PC-9 (cell line): ENCODE data around the gene FNIP1. TPM values are rescaled to one million over a fixed set of nuclear protein-coding genes. Genes with fewer than 3 reads are reported as not detected.

Source experiments
- BruUV-seq: library from RNA; stranded (reverse); fragments of 400-500 nt; replicated peaks from 2 replicates; lab custom pipeline; 2021; lab: Mats Ljungman, UMichigan
- CTCF ChIA-PET: fragments of 300-600 bp; sonication (Branson Sonifier 250); formaldehyde crosslinking; loops from one replicate; lab custom pipeline; 2022; ENCODE audit warnings: antibody characterized with exemption; lab: Charles Lee
- POLR2A ChIA-PET: fragments of 300-600 bp; sonication (Branson Sonifier 250); formaldehyde crosslinking; loops from one replicate; lab custom pipeline; 2022; ENCODE audit warnings: antibody characterized with exemption; ENCODE audit not compliant: unreplicated experiment; lab: Charles Lee
- DNase-seq, 2 experiments: peaks; one replicate each; pipeline versions ENCODE4 v3.0.0 to v3.0.0-alpha.2; 2015 to 2022; ENCODE audit warnings: mixed read lengths in 1 of 2
- H2AFZ ChIP-seq: fragments of 200-600 bp; sonication (generic); 2 replicates; pipeline ENCODE4 v1.8.1; 2017; ENCODE audit warnings: antibody characterized with exemption
- H3F3A ChIP-seq: fragments of 200-600 bp; sonication (generic); 2 replicates; pipeline ENCODE4 v1.8.1; 2017; ENCODE audit warnings: antibody characterized with exemption, mild to moderate bottlenecking, low read depth; ENCODE audit not compliant: insufficient read depth
- H3K27ac ChIP-seq: fragments of 200-600 bp; sonication (generic); 2 replicates; pipeline ENCODE4 v1.6.1; 2016; ENCODE audit warnings: mixed run types
- H3K27me3 ChIP-seq: fragments of 200-600 bp; sonication (generic); 2 replicates; pipeline ENCODE4 v1.6.1; 2016; ENCODE audit warnings: low read depth, mixed run types; ENCODE audit not compliant: insufficient read depth
- H3K36me3 ChIP-seq: fragments of 200-600 bp; sonication (generic); 2 replicates; pipeline ENCODE4 v1.6.1; 2016; ENCODE audit warnings: low read depth, mixed run types
- H3K4me1 ChIP-seq: fragments of 200-600 bp; sonication (generic); replicated peaks from 2 replicates; pipeline ENCODE4 v1.6.1; 2016; ENCODE audit warnings: mixed run types; ENCODE audit not compliant: insufficient read depth
- H3K4me2 ChIP-seq: fragments of 200-600 bp; sonication (generic); 2 replicates; pipeline ENCODE4 v1.6.1; 2017; ENCODE audit warnings: mixed run types
- H3K4me3 ChIP-seq: fragments of 200-600 bp; sonication (generic); 2 replicates; pipeline ENCODE4 v1.6.1; 2016; ENCODE audit warnings: mixed run types
- H3K79me2 ChIP-seq: fragments of 200-600 bp; sonication (generic); 2 replicates; pipeline ENCODE4 v1.6.1; 2017; ENCODE audit warnings: low read depth, mixed run types
- H3K9me2 ChIP-seq: fragments of 200-600 bp; sonication (generic); 2 replicates; pipeline ENCODE4 v1.8.1; 2017; ENCODE audit warnings: mild to moderate bottlenecking; ENCODE audit not compliant: insufficient read depth
- H3K9me3 ChIP-seq: fragments of 200-600 bp; sonication (generic); 2 replicates; pipeline ENCODE4 v1.8.1; 2016; ENCODE audit warnings: low read depth; ENCODE audit not compliant: insufficient read depth
- H4K20me1 ChIP-seq: fragments of 200-600 bp; sonication (generic); 2 replicates; pipeline ENCODE4 v1.8.1; 2017; ENCODE audit not compliant: insufficient read depth
- EZH2 ChIP-seq: fragments of 200-600 bp; sonication (generic); IDR thresholded peaks from 2 replicates; pipeline ENCODE4 v1.8.0; 2017; ENCODE audit warnings: antibody characterized with exemption, low read depth
- intact Hi-C: fragments of 100-400 bp; cut with micrococcal nuclease; formaldehyde crosslinking; loops from one replicate; pipeline ENCODE4 v1.10.0; 2022; ENCODE audit not compliant: unreplicated experiment
- total RNA-seq: library from RNA; stranded (reverse); gene quantifications from 2 replicates; pipeline ENCODE4 v1.2.3, GENCODE V29; 2021
- TF ChIP-seq, protein P1 (sequence below): fragments of 200-600 bp; sonication (generic); conservative IDR thresholded peaks from 2 replicates; pipeline ENCODE4 v1.6.1; 2017; ENCODE audit warnings: mixed run types, antibody characterized with exemption, mild to moderate bottlenecking, moderate library complexity

The FNIP1 gene
- total RNA-seq, 1 experiment from 2014 or later = 23.5 TPM

GRCh38 chr5:131654309-131654708 lies 142.5 kb downstream of the FNIP1 start:
- TF ChIP-seq EZH2 = no peak
- TF ChIP-seq, protein P1, sequence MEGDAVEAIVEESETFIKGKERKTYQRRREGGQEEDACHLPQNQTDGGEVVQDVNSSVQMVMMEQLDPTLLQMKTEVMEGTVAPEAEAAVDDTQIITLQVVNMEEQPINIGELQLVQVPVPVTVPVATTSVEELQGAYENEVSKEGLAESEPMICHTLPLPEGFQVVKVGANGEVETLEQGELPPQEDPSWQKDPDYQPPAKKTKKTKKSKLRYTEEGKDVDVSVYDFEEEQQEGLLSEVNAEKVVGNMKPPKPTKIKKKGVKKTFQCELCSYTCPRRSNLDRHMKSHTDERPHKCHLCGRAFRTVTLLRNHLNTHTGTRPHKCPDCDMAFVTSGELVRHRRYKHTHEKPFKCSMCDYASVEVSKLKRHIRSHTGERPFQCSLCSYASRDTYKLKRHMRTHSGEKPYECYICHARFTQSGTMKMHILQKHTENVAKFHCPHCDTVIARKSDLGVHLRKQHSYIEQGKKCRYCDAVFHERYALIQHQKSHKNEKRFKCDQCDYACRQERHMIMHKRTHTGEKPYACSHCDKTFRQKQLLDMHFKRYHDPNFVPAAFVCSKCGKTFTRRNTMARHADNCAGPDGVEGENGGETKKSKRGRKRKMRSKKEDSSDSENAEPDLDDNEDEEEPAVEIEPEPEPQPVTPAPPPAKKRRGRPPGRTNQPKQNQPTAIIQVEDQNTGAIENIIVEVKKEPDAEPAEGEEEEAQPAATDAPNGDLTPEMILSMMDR = no peak
- Histone ChIP-seq H3K27ac (no peak overlapping the region), H3K4me1 (no peaks in the 10 kb centered on the region), H4K20me1 (no peaks in the 10 kb centered on the region), H3K9me2 (no peaks in the 10 kb centered on the region), H3K4me2 (no peak overlapping the region), H3K79me2 (no peaks in the 10 kb centered on the region), H2AFZ (no peak overlapping the region), H3K27me3 (no peaks in the 10 kb centered on the region), H3F3A (no peaks in the 10 kb centered on the region), H3K4me3 (no peak overlapping the region), H3K36me3 (peaks cover 15% of the 10 kb centered on the region; the same call in 1 of the 2 replicates), H3K9me3 (no peaks in the 10 kb centered on the region)
- CTCF ChIA-PET = no interaction called here
- no peak for DNase-seq
- intact Hi-C loops = no loop called here
- POLR2A ChIA-PET = no interaction called here
- no TSS peak for BruUV-seq

DNA sequence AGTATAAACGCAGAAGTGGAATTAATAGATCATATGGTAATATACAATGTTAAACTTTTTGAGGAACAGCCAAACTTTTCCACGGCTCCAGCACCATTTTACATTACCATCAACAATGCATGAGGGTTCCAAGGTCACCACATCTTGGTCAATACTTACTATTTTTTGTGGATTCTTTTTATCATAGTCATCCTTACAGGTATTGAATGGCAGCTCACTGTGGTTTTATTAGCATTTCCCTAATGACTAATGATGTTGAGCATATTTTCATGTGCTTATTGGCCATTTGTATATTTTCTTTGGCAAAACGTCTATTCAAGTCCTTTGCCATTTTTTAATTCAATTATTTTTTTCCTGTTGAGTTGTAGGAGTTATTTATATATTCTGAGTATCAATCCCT lies 147.7 kb downstream of the FNIP1 start:
- Histone ChIP-seq H3F3A (no peaks in the 10 kb centered on the region), H3K27ac (no peak overlapping the region), H3K79me2 (no peaks in the 10 kb centered on the region), H3K36me3 (peaks cover 18% of the 10 kb centered on the region; the same call in 1 of the 2 replicates), H3K9me3 (no peaks in the 10 kb centered on the region), H2AFZ (no peak overlapping the region), H4K20me1 (no peaks in the 10 kb centered on the region), H3K4me2 (no peak overlapping the region), H3K9me2 (no peaks in the 10 kb centered on the region), H3K27me3 (no peaks in the 10 kb centered on the region), H3K4me3 (no peak overlapping the region), H3K4me1 (no peaks in the 10 kb centered on the region)
- no peak for DNase-seq
- no peak for TF ChIP-seq EZH2
- TF ChIP-seq, protein P1 = no peak
- POLR2A ChIA-PET = no interaction called here
- intact Hi-C loops = no loop called here
- no TSS peak for BruUV-seq
- CTCF ChIA-PET = no interaction called here

DNA sequence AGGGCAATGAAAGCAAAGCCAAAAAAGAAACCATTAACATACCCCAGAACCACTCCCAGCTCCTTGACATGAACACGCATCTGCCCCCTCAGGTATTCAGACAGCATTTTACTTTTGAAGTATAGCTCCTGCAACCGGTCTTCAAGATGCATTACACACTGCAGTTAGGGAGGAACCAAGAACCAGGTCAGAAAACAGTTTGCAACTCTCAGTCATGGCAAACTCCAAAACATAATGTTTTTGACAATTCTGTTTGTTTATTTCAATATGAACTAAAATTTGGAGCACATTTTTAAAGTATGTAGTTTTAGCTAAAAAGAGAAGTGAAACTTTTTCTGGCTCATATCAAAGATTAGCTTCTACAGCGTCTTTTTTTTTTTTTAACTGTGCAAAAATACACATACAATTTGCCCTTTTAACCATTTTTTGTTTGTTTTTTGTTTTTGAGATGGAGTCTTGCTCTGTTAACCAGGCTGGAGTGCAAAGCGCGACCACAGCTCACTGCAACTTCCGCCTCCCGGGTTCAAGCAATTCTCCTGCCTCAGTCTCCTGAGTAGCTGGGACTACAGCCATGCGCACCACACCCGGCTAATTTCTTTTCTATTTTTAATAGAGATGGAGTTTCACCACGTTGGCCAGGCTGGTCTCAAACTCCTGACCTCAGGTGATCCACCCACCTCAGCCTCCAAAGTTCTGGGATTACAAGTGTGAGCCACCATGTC lies 149.6 kb downstream of the FNIP1 start:
- Histone ChIP-seq H2AFZ (no peak overlapping the region), H4K20me1 (no peaks in the 10 kb centered on the region), H3K79me2 (no peaks in the 10 kb centered on the region), H3F3A (no peaks in the 10 kb centered on the region; the same call in 1 of the 2 replicates), H3K9me2 (no peaks in the 10 kb centered on the region), H3K4me1 (no peaks in the 10 kb centered on the region), H3K27me3 (no peaks in the 10 kb centered on the region), H3K4me3 (no peak overlapping the region), H3K36me3 (0 out of 2 replicates have a peak, but pooled peaks cover 18% of the 10 kb centered on the region), H3K9me3 (no peaks in the 10 kb centered on the region), H3K27ac (no peak overlapping the region), H3K4me2 (no peak overlapping the region)
- no TSS peak for BruUV-seq
- CTCF ChIA-PET = interaction anchor here (0.6 kb wide), 1 partner anchor 289 kb away, joined by 5 read pairs; no protein-coding TSS in a partner anchor
- TF ChIP-seq, protein P1 = no peak
- TF ChIP-seq EZH2 = no peak
- intact Hi-C loops = no loop called here
- DNase-seq = no peak
- POLR2A ChIA-PET = interaction anchor here (0.6 to 0.7 kb wide), 2 partner anchors 12 to 151 kb away, joined by 3 to 7 read pairs; no protein-coding TSS in a partner anchor
